GM12878 (cell line): Measurements from ENCODE around the gene PSMD11. TPM values are rescaled to one million over a fixed set of nuclear protein-coding genes. Genes with fewer than 3 reads are reported as not detected.

Experiments used
- ATAC-seq: fragments of 200-7000 bp; cut with Tn5 transposase; 3 replicates; pipeline ENCODE4 v1.9.1; 2020; ENCODE audit warnings: mild to moderate bottlenecking, moderate library complexity
- BruUV-seq: library from RNA; stranded (reverse); fragments of 400-500 nt; replicated peaks from 2 replicates; lab custom pipeline; 2021; lab: Mats Ljungman, UMichigan
- CTCF ChIA-PET: fragments of 300-600 bp; sonication (Branson Sonifier 250); formaldehyde crosslinking; extraction: SDS; loops from one replicate; lab custom pipeline; 2021; ENCODE audit warnings: inconsistent platforms; lab: Yijun Ruan, JAX
- POLR2A ChIA-PET: fragments of 350-600 bp; formaldehyde crosslinking; extraction: SDS; loops from one replicate; lab custom pipeline; 2021; ENCODE audit warnings: inconsistent platforms; lab: Charles Lee
- RAD21 ChIA-PET: fragments of 300-600 bp; sonication (Branson Sonifier 250); formaldehyde crosslinking; loops from one replicate; lab custom pipeline; 2023; ENCODE audit warnings: antibody characterized with exemption; ENCODE audit not compliant: unreplicated experiment; lab: Charles Lee
- SMC1A ChIA-PET: fragments of 300-600 bp; sonication (Branson Sonifier 250); formaldehyde crosslinking; loops from one replicate; lab custom pipeline; 2023; ENCODE audit not compliant: unreplicated experiment, uncharacterized antibody; lab: Charles Lee
- DNase-seq: peaks from one replicate; pipeline ENCODE4 v3.0.0-alpha.2; 2011; ENCODE audit warnings: low read depth, low spot score
- FAIRE-seq: peaks from 3 replicates; lab custom pipeline; 2011; peaks lifted over from hg19 to GRCh38; lab: Jason Lieb, UNC
- H2AFZ ChIP-seq: 2 replicates; pipeline ENCODE4 v1.6.0; 2011; ENCODE audit warnings: low read depth, low read length, control low read depth; ENCODE audit not compliant: control insufficient read depth
- H3K27ac ChIP-seq: 2 replicates; pipeline ENCODE4 v1.5.1; 2011; ENCODE audit warnings: control low read depth; ENCODE audit not compliant: control insufficient read depth, insufficient read depth
- H3K27me3 ChIP-seq, 2 experiments: replicated peaks in 1 of 2; 2 replicates each; pipeline versions ENCODE4 v1.6.0 to v1.6.1; 2011; ENCODE audit warnings: low read length in 1 of 2; ENCODE audit not compliant: control insufficient read depth in 2 of 2, insufficient read depth in 2 of 2
- H3K36me3 ChIP-seq, 2 experiments: 2 replicates each; pipeline ENCODE4 v1.5.1; 2011; ENCODE audit warnings: low read length in 1 of 2; ENCODE audit not compliant: control insufficient read depth in 2 of 2, insufficient read depth in 2 of 2
- H3K4me1 ChIP-seq: 2 replicates; pipeline ENCODE4 v1.6.1; 2011; ENCODE audit warnings: mild to moderate bottlenecking, low read length, moderate library complexity, mixed read lengths; ENCODE audit not compliant: control insufficient read depth, insufficient read depth
- H3K4me2 ChIP-seq: 2 replicates; pipeline ENCODE4 v1.6.0; 2011; ENCODE audit warnings: control low read depth; ENCODE audit not compliant: control insufficient read depth, insufficient read depth
- H3K4me3 ChIP-seq: fragments of 200-600 bp; sonication (generic); 2 replicates; pipeline ENCODE4 v1.5.1; 2016
- H3K79me2 ChIP-seq: 2 replicates; pipeline ENCODE4 v1.6.0; 2011; ENCODE audit warnings: low read length; ENCODE audit not compliant: control insufficient read depth, insufficient read depth
- H3K9ac ChIP-seq: 2 replicates; pipeline ENCODE4 v1.8.0; 2011; ENCODE audit warnings: low read length, control low read depth, mixed read lengths; ENCODE audit not compliant: control insufficient read depth, insufficient read depth
- H3K9me3 ChIP-seq: replicated peaks from 3 replicates; pipeline ENCODE4 v1.5.1; 2011; ENCODE audit warnings: mild to moderate bottlenecking, low read length; ENCODE audit not compliant: control insufficient read depth, insufficient read depth
- H4K20me1 ChIP-seq: 2 replicates; pipeline ENCODE4 v1.6.0; 2011; ENCODE audit not compliant: control insufficient read depth, insufficient read depth
- ATF7 ChIP-seq: fragments of 450-650 bp; IDR thresholded peaks from 2 replicates; pipeline ENCODE4 v1.6.1; 2016; ENCODE audit warnings: low read depth, mild to moderate bottlenecking
- ETV6 ChIP-seq, 2 experiments: fragments of 450-650 bp in 1 of 2; IDR thresholded peaks in 1 of 2; conservative IDR thresholded peaks in 1 of 2; 2 replicates each; pipeline ENCODE4 v1.6.1; 2014; ENCODE audit warnings: antibody characterized with exemption in 1 of 2, borderline replicate concordance in 1 of 2, low read depth in 1 of 2, mild to moderate bottlenecking in 1 of 2, moderate library complexity in 1 of 2
- FOS ChIP-seq: IDR thresholded peaks from 3 replicates; pipeline ENCODE4 v1.6.1; 2011; ENCODE audit warnings: borderline replicate concordance; ENCODE audit not compliant: insufficient read length; ENCODE audit errors: extremely low read depth
- RFX5 ChIP-seq: IDR thresholded peaks from 2 replicates; pipeline ENCODE4 v1.6.1; 2011; ENCODE audit warnings: low read depth, low read length, improper control_type of control experiment
- RUNX3 ChIP-seq: IDR thresholded peaks from 2 replicates; pipeline ENCODE4 v1.6.1; 2012; ENCODE audit warnings: low read length, inconsistent platforms
- STAT3 ChIP-seq: IDR thresholded peaks from 2 replicates; pipeline ENCODE4 v1.6.1; 2011; ENCODE audit warnings: low read depth, low read length, improper control_type of control experiment
- TCF3 ChIP-seq: IDR thresholded peaks from 2 replicates; pipeline ENCODE4 v1.6.1; 2012; ENCODE audit warnings: low read depth, mild to moderate bottlenecking, low read length, borderline replicate concordance; ENCODE audit not compliant: insufficient read depth
- WGBS: methylation state at CpG from one replicate; pipeline ENCODE4 v1.1.6; 2016; ENCODE audit warnings: low lambda C conversion rate; ENCODE audit not compliant: insufficient replicate concordance, insufficient coverage; ENCODE audit errors: missing lambda C conversion rate; 5-methylcytosine and 5-hydroxymethylcytosine counted together
- in situ Hi-C: fragments of 300-500 bp; cut with MboI; formaldehyde crosslinking; loops from 9 replicates; pipeline ENCODE4 v1.14.3; 2018; ENCODE audit warnings: mixed read lengths
- intact Hi-C: fragments of 100-400 bp; cut with micrococcal nuclease; formaldehyde crosslinking; loops from one replicate; pipeline ENCODE4 v1.14.2; 2022; ENCODE audit not compliant: unreplicated experiment
- polyA plus RNA-seq, 11 experiments: library from polyadenylated mRNA; depleted of rRNA in 4 of 11; unstranded in 6 of 11; stranded (reverse) in 5 of 11; fragments of >200 nt; fragmentation: Nextera tagmentation in 4 of 11; fragmentation: Illumina TruSeq in 1 of 11; extraction: Ambion mirVana in 4 of 11; extraction: Trizol in 1 of 11; gene quantifications; 1 replicate in 1 of 11; 2 replicates in 10 of 11; pipeline versions ENCODE4 v1.2.1 to v1.2.3, GENCODE V29; 2011 to 2016; ENCODE audit warnings: inconsistent platforms in 2 of 11, missing spikeins in 2 of 11, low read depth in 1 of 11
- total RNA-seq, 4 experiments: library from RNA; depleted of rRNA in 3 of 4; stranded (reverse); fragments of >200 nt in 3 of 4; fragmentation: Illumina TruSeq in 1 of 4; extraction: Trizol in 1 of 4; gene quantifications; 2 replicates each; pipeline versions ENCODE4 v1.2.1 to v1.2.3, GENCODE V29; 2013 to 2021
- TF ChIP-seq, protein P1 (sequence below): IDR thresholded peaks from 2 replicates; pipeline ENCODE4 v1.6.1; 2011; ENCODE audit warnings: borderline replicate concordance, low read depth, mild to moderate bottlenecking, moderate library complexity, mixed read lengths, low read length; ENCODE audit not compliant: insufficient read depth; ENCODE audit errors: extremely low read length

Gene PSMD11
- total and polyA plus RNA-seq, 10 of the 15 experiments (the other 5 are each of a cell fraction or from before 2014, with no cell fraction given), result 84.1 to 319 (median 120) TPM

DNA sequence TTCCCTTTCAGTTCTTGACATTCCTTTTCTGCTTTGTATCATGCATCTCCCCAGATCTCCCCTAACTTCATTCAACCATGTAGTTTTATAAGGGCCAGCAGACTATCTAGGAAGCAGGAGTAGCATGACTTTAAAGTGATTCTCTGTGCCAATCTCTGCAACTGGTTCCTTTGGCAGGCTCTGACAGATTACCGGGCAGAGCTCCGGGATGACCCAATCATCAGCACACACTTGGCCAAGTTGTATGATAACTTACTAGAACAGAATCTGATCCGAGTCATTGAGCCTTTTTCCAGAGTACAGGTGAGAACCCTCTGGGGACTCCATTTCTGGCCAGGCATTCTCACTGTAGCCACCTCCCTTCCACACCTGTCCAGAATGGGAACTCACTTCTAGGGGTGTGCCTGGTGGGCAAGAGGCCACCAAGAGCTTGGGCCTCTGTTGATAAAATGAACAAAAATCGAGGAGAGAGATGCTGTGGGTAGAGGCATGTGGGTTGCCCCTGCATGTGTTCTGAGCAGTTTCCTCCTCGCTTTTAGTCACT is 34.8 kb downstream of the PSMD11 start:
- no peak overlapping the region for H2AFZ ChIP-seq
- no peaks in the 10 kb centered on the region for H4K20me1 ChIP-seq
- ATAC-seq, result no peak
- no peak for TF ChIP-seq RUNX3
- TF ChIP-seq STAT3, result no peak
- TF ChIP-seq ETV6 (conservative IDR thresholded peaks at IDR 0.05 in 1 of 2, IDR thresholded peaks at IDR 0.05 in 1 of 2; ENCODE audit: borderline replicate concordance in 1 of 2, low read depth in 1 of 2), result no peak
- TF ChIP-seq TCF3, result no peak
- TF ChIP-seq FOS, result no peak
- no peak for TF ChIP-seq RFX5
- TF ChIP-seq, protein P1, sequence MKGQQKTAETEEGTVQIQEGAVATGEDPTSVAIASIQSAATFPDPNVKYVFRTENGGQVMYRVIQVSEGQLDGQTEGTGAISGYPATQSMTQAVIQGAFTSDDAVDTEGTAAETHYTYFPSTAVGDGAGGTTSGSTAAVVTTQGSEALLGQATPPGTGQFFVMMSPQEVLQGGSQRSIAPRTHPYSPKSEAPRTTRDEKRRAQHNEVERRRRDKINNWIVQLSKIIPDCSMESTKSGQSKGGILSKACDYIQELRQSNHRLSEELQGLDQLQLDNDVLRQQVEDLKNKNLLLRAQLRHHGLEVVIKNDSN, result no peak
- TF ChIP-seq ATF7, result no peak
- TF ChIP-seq, all 136 proteins: peak for 0
- no TSS peak for BruUV-seq
- Histone ChIP-seq H3K36me3 (peaks cover 39 to 54% of the 10 kb centered on the region in 2 experiments), H3K4me1 (peaks cover 4% of the 10 kb centered on the region; the same call in 1 of the 2 replicates), H3K27me3 (no peaks in the 10 kb centered on the region), H3K79me2 (no peaks in the 10 kb centered on the region), H3K4me3 (no peak overlapping the region), H3K27ac (no peak overlapping the region), H3K4me2 (no peak overlapping the region), H3K9me3 (no peaks in the 10 kb centered on the region), H3K9ac (no peak overlapping the region)
- in situ Hi-C loops (no loop called here), intact Hi-C loops (no loop called here)
- ChIA-PET CTCF (interaction anchor here (0.5 to 1.6 kb wide), 5 partner anchors 10 to 278 kb away, joined by 3 to 7 read pairs (median 3); partner anchors contain the start of gene PSMD11), RAD21 (no interaction called here), SMC1A (interaction anchor here (0.8 kb wide), 1 partner anchor 1219 kb away, joined by 3 read pairs; no protein-coding TSS in a partner anchor), POLR2A (interaction anchor here (1.0 kb wide), 1 partner anchor 10 kb away, joined by 3 read pairs; no protein-coding TSS in a partner anchor)
- WGBS, result 78% methylated on average over 5 of the region's 5 CpGs
- FAIRE-seq, result no peak
- no peak for DNase-seq
